ENCODE data around the gene SIRPG.

The SIRPG gene

DNA sequence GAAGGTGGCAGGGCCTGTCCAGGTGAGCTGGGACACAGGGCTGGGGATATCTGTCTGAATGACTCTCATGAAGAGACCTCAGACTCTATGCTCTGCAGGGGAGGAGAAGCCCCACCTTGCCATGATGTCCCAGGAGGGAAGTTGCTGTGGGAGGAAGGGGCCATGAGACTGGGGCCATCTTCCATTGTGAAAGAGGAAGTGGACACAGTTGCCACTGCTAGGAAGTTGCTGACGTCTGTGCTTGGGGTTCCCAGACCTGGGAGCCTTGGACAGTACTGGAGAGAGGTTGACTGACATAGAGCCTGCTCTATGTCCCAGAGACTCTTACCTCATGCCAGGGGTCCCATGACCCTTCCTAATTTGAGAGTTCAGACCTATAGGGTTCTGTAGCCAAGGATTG is 62.2 kb downstream of the SIRPG start:
- DNase-seq (ENCODE audit: low read depth): no peak

GRCh38 chr20:1588533-1589460 is 68.8 kb downstream of the SIRPG start:
- no peak for DNase-seq (ENCODE audit: low read depth)

DNA sequence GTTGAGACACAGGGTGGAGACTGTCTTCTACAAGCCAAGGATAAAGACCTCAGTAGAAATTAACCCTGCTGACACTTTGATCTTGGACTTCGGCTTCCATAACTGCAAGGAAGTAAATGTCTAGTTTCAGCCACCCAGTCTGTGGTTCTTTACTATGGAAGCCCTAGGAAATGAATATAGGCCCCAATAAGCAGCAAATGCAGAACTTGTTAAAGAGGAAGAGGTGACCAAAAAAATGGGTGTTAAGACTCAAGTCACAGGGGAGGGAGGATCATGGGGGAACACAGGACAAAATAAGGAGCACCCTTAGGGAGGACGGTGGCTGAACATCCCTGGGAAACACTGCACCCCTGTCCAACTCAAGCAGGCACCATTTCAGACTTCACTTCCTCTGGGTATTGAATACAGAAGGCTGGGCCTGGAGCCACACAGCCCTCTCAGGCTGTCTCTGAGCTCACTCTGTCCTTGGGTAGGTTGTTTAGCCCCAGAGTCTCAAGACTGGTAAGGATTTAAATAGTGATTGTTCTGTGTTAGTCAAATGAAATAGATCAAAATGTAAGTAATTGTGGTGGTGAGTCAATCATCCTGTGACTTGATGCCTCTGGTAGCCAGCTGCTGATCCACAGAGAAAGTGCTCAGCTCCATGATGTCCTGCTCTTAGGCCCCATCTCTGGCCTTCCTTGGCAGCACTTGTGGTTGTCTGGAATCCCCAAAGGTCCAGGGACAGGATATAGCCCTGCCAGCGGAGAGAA is 69.6 kb downstream of the SIRPG start:
- no peak for DNase-seq (ENCODE audit: low read depth)

DNA sequence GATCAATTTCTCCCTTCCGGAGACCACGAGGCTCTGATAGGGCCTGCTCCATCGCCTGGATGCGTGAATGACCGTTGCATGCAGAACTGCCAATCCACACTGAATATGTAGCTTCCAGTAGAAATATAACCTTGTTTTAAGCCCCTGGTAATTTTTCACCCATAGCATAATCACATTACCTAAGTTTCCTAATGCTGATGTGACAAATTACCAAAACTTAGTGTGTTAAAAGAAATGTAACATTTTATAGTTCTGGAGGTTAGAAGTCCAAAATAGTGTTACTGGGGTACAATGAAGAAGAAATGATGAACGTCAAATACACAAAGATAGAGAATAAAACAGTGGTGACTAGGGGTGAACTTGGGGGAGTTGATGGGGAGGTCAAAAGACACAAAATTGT is 78.1 kb downstream of the SIRPG start:
- DNase-seq (ENCODE audit: low read depth): no peak
